ENCODE measurements around the gene PDE4D. TPM values are rescaled to one million over a fixed set of nuclear protein-coding genes. Genes with fewer than 3 reads are reported as not detected.

Gene PDE4D
- total and polyA plus RNA-seq, 2 of the 4 experiments (the other 2 are of a cell fraction): 1.4 to 7.9 TPM

- Histone ChIP-seq H3K23ac (ENCODE audit: low read depth, low read length) (no peak overlapping the region), H2BK120ac (ENCODE audit: low read depth, low read length) (no peak overlapping the region), H3K14ac (replicated peaks; ENCODE audit: low read depth, low read length) (no peak overlapping the region), H2AK9ac (replicated peaks; ENCODE audit: low read depth, low read length, poor library complexity) (no peak overlapping the region), H3K27me3 (ENCODE audit: control insufficient read depth, insufficient read depth, low read length) (no peaks in the 10 kb centered on the region; the same call in 1 of the 2 replicates), H3K4me1 (ENCODE audit: control insufficient read depth, insufficient read depth, low read length) (no peaks in the 10 kb centered on the region), H3K4ac (ENCODE audit: low read depth, low read length) (no peak overlapping the region), H3K27ac (ENCODE audit: insufficient read depth, low read length) (no peak overlapping the region), H3K56ac (ENCODE audit: extremely low read depth, insufficient read depth, low read length) (no peak overlapping the region), H3K4me2 (ENCODE audit: low read depth, low read length) (no peak overlapping the region), H3K4me3 (ENCODE audit: insufficient read depth, low read depth, low read length) (no peak overlapping the region), H4K20me1 (ENCODE audit: insufficient read depth, low read length) (no peaks in the 10 kb centered on the region), H3K9me3 (ENCODE audit: control insufficient read depth, insufficient read depth, low read length) (no peaks in the 10 kb centered on the region), H2BK5ac (ENCODE audit: low read depth, low read length, poor library complexity, severe bottlenecking) (no peak overlapping the region), H4K8ac (ENCODE audit: low read depth in 2 of 2, low read length in 2 of 2) (no peak overlapping the region), H3K9ac (ENCODE audit: low read depth, low read length) (no peak overlapping the region), H3K18ac (ENCODE audit: low read depth, low read length) (no peak overlapping the region), H4K5ac (ENCODE audit: low read depth, low read length) (no peak overlapping the region), H2BK20ac (ENCODE audit: low read depth, low read length) (no peak overlapping the region), H3K36me3 (ENCODE audit: control insufficient read depth, insufficient read depth, low read length) (no peaks in the 10 kb centered on the region), H4K91ac (ENCODE audit: insufficient read depth, low read depth, low read length) (no peak overlapping the region), H2AK5ac (ENCODE audit: low read depth, low read length) (no peak overlapping the region), H3K9me1 (ENCODE audit: insufficient read depth, low read length) (no peaks in the 10 kb centered on the region; the same call in 1 of the 2 replicates), H3K79me1 (ENCODE audit: low read depth in 1 of 2, low read length in 2 of 2) (no peaks in the 10 kb centered on the region), H2AFZ (replicated peaks; ENCODE audit: low read length, poor library complexity) (no peak overlapping the region), H2BK15ac (ENCODE audit: low read depth, low read length) (no peak overlapping the region)
- TF ChIP-seq CHD1 (IDR thresholded peaks at IDR 0.05; ENCODE audit: low read depth, low read length): no peak
- TF ChIP-seq RAD21 (IDR thresholded peaks at IDR 0.05; ENCODE audit: low read length): no peak
- TF ChIP-seq RFX5 (IDR thresholded peaks at IDR 0.05; ENCODE audit: low read depth, low read length): no peak
- no peak for TF ChIP-seq CEBPB (IDR thresholded peaks at IDR 0.05; ENCODE audit: low read depth, low read length)
- no peak for TF ChIP-seq MAZ (IDR thresholded peaks at IDR 0.05; ENCODE audit: borderline replicate concordance, low read depth, low read length)
- TF ChIP-seq NFE2L2 (IDR thresholded peaks at IDR 0.05; ENCODE audit: low read depth, low read length): no peak
- TF ChIP-seq CTCF (conservative IDR thresholded peaks at IDR 0.05; ENCODE audit: low read depth, low read length): no peak
- no peak for TF ChIP-seq RCOR1 (IDR thresholded peaks at IDR 0.05; ENCODE audit: insufficient replicate concordance, low read length)
- POLR2A ChIA-PET (ENCODE audit: unreplicated experiment): no interaction called here
- dilution Hi-C loops (cut with HindIII; ENCODE audit: low sequenced_read_pairs, unreplicated experiment): no loop called here
- no CpG with 5 or more reads among the region's 2 CpGs for WGBS, 2 experiments (ENCODE audit: extremely low coverage in 2 of 2, insufficient read length in 1 of 2)
- BruUV-seq (replicated peaks): no TSS peak
- CTCF ChIA-PET: no interaction called here
- no peak for DNase-seq
- ATAC-seq (ENCODE audit: low read depth): no peak
- in situ Hi-C loops (cut with MboI; ENCODE audit: low sequenced_read_pairs): no loop called here
- intact Hi-C loops (cut with micrococcal nuclease): no loop called here
Observed at GRCh38 chr5:59486508-59486907, 407.0 kb downstream of the PDE4D start.

Data from IMR-90 (cell line).